ENCODE measurements around the gene CALR3.

GRCh38 chr19:16473875-16474392 is 22.0 kb downstream of the CALR3 start:
- TF ChIP-seq CTCF (IDR thresholded peaks at IDR 0.05; ENCODE audit: low read depth, low read length) (no peak), EZH2phosphoT487 (IDR thresholded peaks at IDR 0.05; ENCODE audit: low read depth) (no peak)

Data from OCI-LY3 (cell line).